ENCODE results near the gene PSD4.

Gene PSD4

DNA sequence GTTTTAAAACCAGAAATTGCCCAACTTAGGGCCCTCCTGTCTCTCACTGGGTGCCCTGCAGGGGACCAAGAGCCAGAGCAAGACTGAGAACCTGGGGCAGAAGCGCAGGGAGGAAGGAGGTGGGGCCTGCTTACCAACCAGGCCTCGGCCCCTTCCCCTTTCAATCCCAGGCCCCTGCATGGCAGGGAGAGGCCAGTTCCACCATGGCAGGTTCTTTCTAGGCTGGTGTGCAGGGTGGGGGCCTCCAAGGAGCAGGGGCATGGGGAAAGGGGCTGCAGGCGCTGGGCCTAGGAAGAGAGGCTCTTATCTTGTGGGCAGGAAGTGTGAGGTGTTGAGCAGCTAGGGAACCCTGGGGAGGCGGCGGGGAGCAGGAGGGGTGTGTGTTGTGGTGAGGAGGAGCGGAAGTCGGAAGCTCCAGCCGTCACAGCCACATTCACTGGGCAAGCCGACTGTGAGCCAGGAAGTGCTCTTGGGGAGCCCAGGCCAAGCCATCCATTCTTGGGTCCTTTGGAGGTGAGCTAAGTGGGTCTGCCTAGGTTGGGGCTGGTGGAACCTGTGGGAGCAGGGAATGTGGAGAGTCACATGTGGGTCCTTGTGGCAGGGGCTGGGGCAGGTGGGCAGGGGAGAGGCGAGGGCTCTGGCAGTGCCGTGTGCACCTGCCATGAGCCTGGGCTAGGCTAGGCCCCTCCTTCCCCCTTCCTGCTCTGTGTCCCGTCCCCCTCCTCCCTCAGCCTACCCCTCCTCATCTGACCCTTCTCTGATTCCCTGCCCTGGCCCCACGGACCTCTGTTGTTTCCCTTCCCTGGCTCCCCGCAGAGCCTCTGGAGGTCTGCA, at the start of gene PSD4:
TSS of gene PSD4 (plus strand) at position 430 of the 834 bp plus-strand sequence. CDS start 8,486 bp downstream, outside the sequence.
- Histone ChIP-seq H3K27me3 (ENCODE audit: control insufficient read depth, insufficient read depth, low read length) (no peaks in the 10 kb centered on the region), H3K4me1 (ENCODE audit: control insufficient read depth, low read depth, low read length) (peaks cover 3% of the 10 kb centered on the region), H3K9me3 (ENCODE audit: control insufficient read depth, low read depth, low read length) (no peaks in the 10 kb centered on the region), H3K4me3 (ENCODE audit: low read length) (no peak within 1 kb of the TSS), H3K36me3 (ENCODE audit: control insufficient read depth, low read depth, low read length) (no peaks in the 10 kb centered on the region), H3K27ac (ENCODE audit: low read length) (no peak within 1 kb of the TSS), H3K9ac (ENCODE audit: low read length) (no peak within 1 kb of the TSS)

GRCh38 chr2:113124181-113124961, 49.4 kb upstream of the PSD4 start:
- Histone ChIP-seq H3K4me1 (ENCODE audit: control insufficient read depth, low read depth, low read length) (no peaks in the 10 kb centered on the region), H3K4me3 (ENCODE audit: low read length) (no peak overlapping the region), H3K9ac (ENCODE audit: low read length) (no peak overlapping the region), H3K27me3 (ENCODE audit: control insufficient read depth, insufficient read depth, low read length) (no peaks in the 10 kb centered on the region), H3K9me3 (ENCODE audit: control insufficient read depth, low read depth, low read length) (no peaks in the 10 kb centered on the region), H3K36me3 (ENCODE audit: control insufficient read depth, low read depth, low read length) (no peaks in the 10 kb centered on the region), H3K27ac (ENCODE audit: low read length) (no peak overlapping the region)

DNA sequence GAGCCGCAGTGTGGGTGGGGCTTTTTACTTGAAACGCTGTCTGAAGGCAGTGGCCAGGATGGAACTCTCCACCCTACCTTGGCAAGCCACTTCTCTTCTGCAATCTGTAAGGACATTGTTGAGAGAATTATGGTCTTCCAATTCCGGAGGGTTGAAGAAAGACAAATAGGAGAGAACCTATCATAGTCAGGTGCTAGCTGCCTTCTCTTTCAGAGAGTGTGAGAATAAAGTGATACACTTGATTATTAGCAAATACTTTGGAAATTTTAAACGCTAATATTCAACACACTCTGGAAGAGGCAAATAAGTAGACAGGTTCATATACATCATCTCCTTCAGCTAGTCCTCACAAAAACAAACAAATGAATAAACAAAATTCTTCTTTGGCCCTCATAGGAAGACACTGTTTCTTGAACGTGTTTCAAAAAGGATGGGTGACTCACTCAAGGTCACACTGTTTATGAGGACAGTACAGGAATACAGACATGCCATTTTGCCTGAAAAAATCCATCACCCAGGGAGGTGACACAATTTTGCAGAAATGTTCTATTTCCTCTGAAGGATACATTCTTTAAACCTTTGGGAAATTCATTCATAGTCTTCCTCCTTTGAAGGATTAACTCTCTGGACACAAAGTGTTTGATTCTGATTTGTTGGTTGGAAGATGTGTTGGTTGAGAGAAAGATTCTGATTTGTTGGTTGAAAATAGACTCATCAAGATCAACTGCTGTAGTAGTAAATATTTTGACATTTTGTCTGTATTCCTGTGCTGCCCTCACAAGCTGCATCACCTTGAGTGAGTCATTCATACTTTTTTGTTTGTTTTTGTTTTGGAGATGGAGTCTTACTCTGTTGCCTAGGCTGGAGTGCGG, 48.6 kb upstream of the PSD4 start:
- no peak overlapping the region for H3K9ac ChIP-seq (ENCODE audit: low read length)

GRCh38 chr2:113126845-113127645, 46.7 kb upstream of the PSD4 start, which contains the start of gene IL1RN:
Gene IL1RN (plus strand): TSS chr2:113127598. CDS start chr2:113127625, 27 bp downstream.
- no peaks in the 10 kb centered on the region for H3K9me3 ChIP-seq (ENCODE audit: control insufficient read depth, low read depth, low read length)
- H3K27ac ChIP-seq (ENCODE audit: low read length), result no peak within 1 kb of the TSS
- no peak within 1 kb of the TSS for H3K9ac ChIP-seq (ENCODE audit: low read length)
- no peaks in the 10 kb centered on the region for H3K36me3 ChIP-seq (ENCODE audit: control insufficient read depth, low read depth, low read length)
- H3K4me1 ChIP-seq (ENCODE audit: control insufficient read depth, low read depth, low read length), result no peaks in the 10 kb centered on the region
- no peak within 1 kb of the TSS for H3K4me3 ChIP-seq (ENCODE audit: low read length)
- no peaks in the 10 kb centered on the region for H3K27me3 ChIP-seq (ENCODE audit: control insufficient read depth, insufficient read depth, low read length)

More for the DNA sequence above, 48.6 kb upstream of the PSD4 start:
- Histone ChIP-seq H3K4me1 (ENCODE audit: control insufficient read depth, low read depth, low read length) (no peaks in the 10 kb centered on the region), H3K27me3 (ENCODE audit: control insufficient read depth, insufficient read depth, low read length) (no peaks in the 10 kb centered on the region), H3K36me3 (ENCODE audit: control insufficient read depth, low read depth, low read length) (no peaks in the 10 kb centered on the region), H3K27ac (ENCODE audit: low read length) (no peak overlapping the region), H3K9me3 (ENCODE audit: control insufficient read depth, low read depth, low read length) (no peaks in the 10 kb centered on the region), H3K4me3 (ENCODE audit: low read length) (no peak overlapping the region)

- Histone ChIP-seq H3K36me3 (ENCODE audit: control insufficient read depth, low read depth, low read length) (no peaks in the 10 kb centered on the region), H3K9ac (ENCODE audit: low read length) (no peak overlapping the region), H3K4me3 (ENCODE audit: low read length) (no peak overlapping the region), H3K27me3 (ENCODE audit: control insufficient read depth, insufficient read depth, low read length) (no peaks in the 10 kb centered on the region), H3K4me1 (ENCODE audit: control insufficient read depth, low read depth, low read length) (no peaks in the 10 kb centered on the region), H3K27ac (ENCODE audit: low read length) (no peak overlapping the region), H3K9me3 (ENCODE audit: control insufficient read depth, low read depth, low read length) (no peaks in the 10 kb centered on the region)
Measured at GRCh38 chr2:113127646-113128570, 45.9 kb upstream of the PSD4 start.

- Histone ChIP-seq H3K27ac (ENCODE audit: low read length) (no peak overlapping the region), H3K4me1 (ENCODE audit: control insufficient read depth, low read depth, low read length) (no peaks in the 10 kb centered on the region), H3K4me3 (ENCODE audit: low read length) (no peak overlapping the region), H3K27me3 (ENCODE audit: control insufficient read depth, insufficient read depth, low read length) (no peaks in the 10 kb centered on the region), H3K9me3 (ENCODE audit: control insufficient read depth, low read depth, low read length) (no peaks in the 10 kb centered on the region), H3K9ac (ENCODE audit: low read length) (no peak overlapping the region), H3K36me3 (ENCODE audit: control insufficient read depth, low read depth, low read length) (no peaks in the 10 kb centered on the region)
Measured at GRCh38 chr2:113129519-113130078, 44.2 kb upstream of the PSD4 start.

DNA sequence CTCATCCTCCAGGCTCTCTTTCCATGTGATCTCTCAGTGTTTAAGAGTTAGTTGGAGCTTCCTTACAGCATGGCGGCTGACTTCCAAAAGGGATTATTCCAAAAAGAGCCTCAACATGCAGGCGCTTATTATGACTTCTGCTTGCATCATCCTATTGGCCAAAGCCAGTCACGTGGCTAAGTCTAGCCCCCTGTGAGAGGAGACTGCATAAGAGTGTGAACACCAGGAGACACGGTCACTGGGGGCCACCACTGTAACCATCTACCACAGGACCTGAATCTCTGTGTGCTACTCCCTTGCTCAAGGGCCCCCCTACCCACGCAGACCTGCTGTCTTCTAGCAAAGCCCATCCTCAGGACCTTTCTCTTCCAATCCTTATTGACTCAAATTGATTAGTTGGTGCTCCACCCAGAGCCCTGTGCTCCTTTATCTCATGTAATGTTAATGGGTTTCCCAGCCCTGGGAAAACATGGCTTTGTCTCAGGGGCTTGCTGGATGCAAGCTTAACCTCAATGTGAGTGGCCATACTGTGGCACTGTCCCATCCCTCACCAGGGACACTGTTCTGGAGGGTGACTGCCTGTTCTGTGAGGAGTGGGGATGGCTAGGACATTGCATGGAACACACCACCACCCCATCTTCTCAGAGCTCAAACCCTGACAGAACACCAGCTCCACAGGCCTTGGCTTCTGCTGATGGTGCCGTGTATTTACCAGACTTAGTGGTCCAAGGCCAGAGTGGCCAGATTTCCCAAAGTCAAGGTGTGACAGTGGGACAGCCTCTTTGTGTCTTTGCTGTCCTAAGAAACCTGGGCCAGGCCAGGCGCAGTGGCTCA, 42.2 kb upstream of the PSD4 start:
- Histone ChIP-seq H3K27ac (ENCODE audit: low read length) (no peak overlapping the region), H3K4me1 (ENCODE audit: control insufficient read depth, low read depth, low read length) (no peaks in the 10 kb centered on the region), H3K4me3 (ENCODE audit: low read length) (no peak overlapping the region), H3K27me3 (ENCODE audit: control insufficient read depth, insufficient read depth, low read length) (no peaks in the 10 kb centered on the region), H3K9ac (ENCODE audit: low read length) (no peak overlapping the region), H3K36me3 (ENCODE audit: control insufficient read depth, low read depth, low read length) (no peaks in the 10 kb centered on the region), H3K9me3 (ENCODE audit: control insufficient read depth, low read depth, low read length) (no peaks in the 10 kb centered on the region)

GRCh38 chr2:113132414-113133021, 41.3 kb upstream of the PSD4 start:
- Histone ChIP-seq H3K27me3 (ENCODE audit: control insufficient read depth, insufficient read depth, low read length) (no peaks in the 10 kb centered on the region), H3K9ac (ENCODE audit: low read length) (no peak overlapping the region), H3K9me3 (ENCODE audit: control insufficient read depth, low read depth, low read length) (no peaks in the 10 kb centered on the region), H3K4me3 (ENCODE audit: low read length) (no peak overlapping the region), H3K27ac (ENCODE audit: low read length) (no peak overlapping the region), H3K4me1 (ENCODE audit: control insufficient read depth, low read depth, low read length) (no peaks in the 10 kb centered on the region), H3K36me3 (ENCODE audit: control insufficient read depth, low read depth, low read length) (no peaks in the 10 kb centered on the region)
